Smooth muscle cell (in vitro differentiated cells): ENCODE results near the gene ACAA2. TPM values are rescaled to one million over a fixed set of nuclear protein-coding genes. Genes with fewer than 3 reads are reported as not detected.

Source experiments
- DNase-seq: peaks from one replicate; lab custom pipeline; 2025; ENCODE audit not compliant: unreplicated experiment; lab: John Stamatoyannopoulos, UW
- H2AFZ ChIP-seq: fragments of 200-600 bp; sonication (generic); 2 replicates; pipeline ENCODE4 v1.6.0; 2016; ENCODE audit warnings: antibody characterized with exemption, low read depth, mild to moderate bottlenecking
- H3F3A ChIP-seq: fragments of 200-600 bp; sonication (generic); 2 replicates; pipeline ENCODE4 v1.6.0; 2017; ENCODE audit warnings: antibody characterized with exemption, low read depth
- H3K27ac ChIP-seq: fragments of 200-600 bp; sonication (generic); 2 replicates; pipeline ENCODE4 v1.5.1; 2016; ENCODE audit warnings: low read depth, mild to moderate bottlenecking
- H3K27me3 ChIP-seq: fragments of 200-600 bp; sonication (generic); 2 replicates; pipeline ENCODE4 v1.6.1; 2016; ENCODE audit warnings: low read depth, mild to moderate bottlenecking
- H3K36me3 ChIP-seq: fragments of 200-600 bp; sonication (generic); 2 replicates; pipeline ENCODE4 v1.5.1; 2016; ENCODE audit warnings: low read depth
- H3K4me1 ChIP-seq: fragments of 200-600 bp; sonication (generic); 2 replicates; pipeline ENCODE4 v1.5.1; 2016; ENCODE audit warnings: low read depth
- H3K4me2 ChIP-seq: fragments of 200-600 bp; sonication (generic); 2 replicates; pipeline ENCODE4 v1.6.0; 2016; ENCODE audit warnings: mild to moderate bottlenecking
- H3K4me3 ChIP-seq: fragments of 200-600 bp; sonication (generic); 2 replicates; pipeline ENCODE4 v1.5.1; 2016; ENCODE audit warnings: mild to moderate bottlenecking
- H3K79me2 ChIP-seq: fragments of 200-600 bp; sonication (generic); 2 replicates; pipeline ENCODE4 v1.6.0; 2016; ENCODE audit warnings: low read depth, mild to moderate bottlenecking
- H3K9ac ChIP-seq: fragments of 200-600 bp; sonication (generic); 2 replicates; pipeline ENCODE4 v1.6.0; 2016; ENCODE audit warnings: low read depth
- H3K9me3 ChIP-seq: fragments of 200-600 bp; sonication (generic); replicated peaks from 2 replicates; pipeline ENCODE4 v1.5.1; 2016; ENCODE audit warnings: low read depth
- H4K20me1 ChIP-seq: fragments of 200-600 bp; sonication (generic); 2 replicates; pipeline ENCODE4 v1.6.0; 2016; ENCODE audit warnings: low read depth
- CTCF ChIP-seq: fragments of 200-600 bp; sonication (generic); IDR thresholded peaks from 2 replicates; pipeline ENCODE4 v1.5.1; 2017; ENCODE audit warnings: borderline replicate concordance, mild to moderate bottlenecking, antibody characterized with exemption; ENCODE audit not compliant: insufficient read depth, poor library complexity, severe bottlenecking
- WGBS: methylation state at CpG from one replicate; pipeline ENCODE4 v1.1.7; 2016; ENCODE audit warnings: low lambda C conversion rate; 5-methylcytosine and 5-hydroxymethylcytosine counted together
- polyA plus RNA-seq: library from polyadenylated mRNA; unstranded; fragments of >200 nt; fragmentation: Nextera tagmentation; extraction: Ambion mirVana; gene quantifications from 2 replicates; pipeline ENCODE4 v1.2.1, GENCODE V29; 2016
- total RNA-seq: library from RNA; depleted of rRNA; stranded (reverse); fragments of >200 nt; gene quantifications from 2 replicates; pipeline ENCODE4 v1.2.3, GENCODE V29; 2014

ACAA2 gene
- total and polyA plus RNA-seq, 2 experiments from 2014 or later: 62.3 to 94.6 TPM

GRCh38 chr18:49762191-49763077 lies 50.9 kb downstream of the ACAA2 start:
- H2AFZ ChIP-seq: no peak overlapping the region
- no peaks in the 10 kb centered on the region for H4K20me1 ChIP-seq
- H3K9ac ChIP-seq: no peak overlapping the region
- no peaks in the 10 kb centered on the region for H3K9me3 ChIP-seq
- H3F3A ChIP-seq: no peaks in the 10 kb centered on the region
- no peak overlapping the region for H3K27ac ChIP-seq
- H3K36me3 ChIP-seq: no peaks in the 10 kb centered on the region
- DNase-seq: no peak
- H3K27me3 ChIP-seq: no peaks in the 10 kb centered on the region
- no peaks in the 10 kb centered on the region for H3K79me2 ChIP-seq
- TF ChIP-seq CTCF: no peak
- 89% methylated on average over 34 of the region's 35 CpGs for whole genome bisulfite sequencing
- no peak overlapping the region for H3K4me3 ChIP-seq
- H3K4me2 ChIP-seq: no peak overlapping the region
- no peaks in the 10 kb centered on the region for H3K4me1 ChIP-seq

GRCh38 chr18:49761771-49762170 lies 51.6 kb downstream of the ACAA2 start:
- Histone ChIP-seq H3K36me3 (no peaks in the 10 kb centered on the region), H3K27ac (no peak overlapping the region), H3F3A (no peaks in the 10 kb centered on the region), H3K9ac (no peak overlapping the region), H3K9me3 (no peaks in the 10 kb centered on the region), H2AFZ (no peak overlapping the region), H3K4me2 (no peak overlapping the region), H3K4me1 (no peaks in the 10 kb centered on the region), H4K20me1 (no peaks in the 10 kb centered on the region), H3K4me3 (no peak overlapping the region), H3K27me3 (no peaks in the 10 kb centered on the region), H3K79me2 (no peaks in the 10 kb centered on the region)
- 95% methylated on average over 6 of the region's 10 CpGs for WGBS
- no peak for TF ChIP-seq CTCF
- DNase-seq: no peak

- H3K9ac ChIP-seq: no peak overlapping the region
- H3K4me1 ChIP-seq: no peaks in the 10 kb centered on the region
- H4K20me1 ChIP-seq: no peaks in the 10 kb centered on the region
- no peaks in the 10 kb centered on the region for H3K79me2 ChIP-seq
- no peaks in the 10 kb centered on the region for H3K36me3 ChIP-seq
- no peak overlapping the region for H3K4me2 ChIP-seq
- no peaks in the 10 kb centered on the region for H3K27me3 ChIP-seq
- no peaks in the 10 kb centered on the region for H3F3A ChIP-seq
- no peak overlapping the region for H3K27ac ChIP-seq
- H3K4me3 ChIP-seq: no peak overlapping the region
- no peaks in the 10 kb centered on the region for H3K9me3 ChIP-seq
- whole genome bisulfite sequencing: 90% methylated on average over 5 of the region's 5 CpGs
- no peak overlapping the region for H2AFZ ChIP-seq
- no peak for TF ChIP-seq CTCF
- DNase-seq: no peak
Measured at GRCh38 chr18:49758263-49758610, 55.1 kb downstream of the ACAA2 start.
